HepG2 (cell line): ENCODE results near the gene CCL5. TPM values are rescaled to one million over a fixed set of nuclear protein-coding genes. Genes with fewer than 3 reads are reported as not detected.

Source experiments
- ATAC-seq: fragments of 200-7000 bp; cut with Tn5 transposase; 3 replicates; pipeline ENCODE4 v1.9.1; 2020; ENCODE audit warnings: mild to moderate bottlenecking, moderate library complexity
- BruUV-seq: library from RNA; stranded (reverse); fragments of 400-500 nt; replicated peaks from 2 replicates; lab custom pipeline; 2021; lab: Mats Ljungman, UMichigan
- CTCF ChIA-PET: fragments of 300-600 bp; formaldehyde crosslinking; extraction: SDS; loops from one replicate; lab custom pipeline; 2021; ENCODE audit warnings: low total read pairs, inconsistent platforms, low intra/inter-chr PET ratio; lab: Yijun Ruan, JAX
- POLR2A ChIA-PET: fragments of 350-600 bp; sonication (Branson Sonifier 250); formaldehyde crosslinking; loops from one replicate; lab custom pipeline; 2020; ENCODE audit warnings: antibody characterized with exemption, inconsistent platforms; lab: Yijun Ruan, JAX
- DNase-seq: peaks from one replicate; pipeline ENCODE4 v3.0.0-alpha.2; 2015; ENCODE audit warnings: low spot score
- FAIRE-seq: peaks from 3 replicates; lab custom pipeline; 2011; peaks lifted over from hg19 to GRCh38; lab: Jason Lieb, UNC
- H2AFZ ChIP-seq: one replicate; pipeline ENCODE4 v1.6.1; 2011; ENCODE audit warnings: low read length, inconsistent platforms
- H3K27ac ChIP-seq: fragments of 300-600 bp; 3 replicates; pipeline ENCODE4 v1.8.0; 2011; ENCODE audit warnings: mixed run types, mild to moderate bottlenecking, mixed read lengths, low read length, inconsistent platforms; ENCODE audit not compliant: insufficient read depth; ENCODE audit errors: extremely low read length
- H3K27me3 ChIP-seq, 2 experiments: fragments of 200-600 bp in 1 of 2; 2 replicates in 1 of 2; 3 replicates in 1 of 2; pipeline versions ENCODE4 v1.6.0 to v1.8.0; 2011; ENCODE audit warnings: low read length in 2 of 2, mild to moderate bottlenecking in 2 of 2, moderate library complexity in 2 of 2, inconsistent platforms in 1 of 2; ENCODE audit not compliant: insufficient read depth in 2 of 2, control insufficient read depth in 1 of 2
- H3K36me3 ChIP-seq, 2 experiments: fragments of 200-600 bp in 1 of 2; replicated peaks in 1 of 2; 2 replicates in 1 of 2; 3 replicates in 1 of 2; pipeline versions ENCODE4 v1.5.1 to v1.8.0; 2011; ENCODE audit warnings: low read length in 2 of 2, inconsistent platforms in 1 of 2; ENCODE audit not compliant: insufficient read depth in 2 of 2, control insufficient read depth in 1 of 2
- H3K4me1 ChIP-seq: 2 replicates; pipeline ENCODE4 v1.5.1; 2012; ENCODE audit warnings: low read length, inconsistent platforms; ENCODE audit not compliant: insufficient read depth
- H3K4me2 ChIP-seq: 2 replicates; pipeline ENCODE4 v1.6.0; 2011; ENCODE audit warnings: low read depth, low read length, inconsistent platforms
- H3K4me3 ChIP-seq, 3 experiments: fragments of 200-600 bp in 1 of 3; sonication (generic), shearing (Covaris generic) in 1 of 3; replicated peaks in 1 of 3; 2 replicates each; pipeline ENCODE4 v1.5.1; 2011 to 2016; ENCODE audit warnings: low read length in 3 of 3, inconsistent platforms in 2 of 3, low read depth in 2 of 3, mild to moderate bottlenecking in 2 of 3, control low read depth in 1 of 3, mixed read lengths in 1 of 3; ENCODE audit not compliant: insufficient read depth in 1 of 3
- H3K79me2 ChIP-seq: one replicate; pipeline ENCODE4 v1.6.1; 2011; ENCODE audit warnings: low read length, inconsistent platforms; ENCODE audit not compliant: insufficient read depth
- H3K9ac ChIP-seq: 2 replicates; pipeline ENCODE4 v1.6.0; 2011; ENCODE audit warnings: mild to moderate bottlenecking, low read depth, low read length, inconsistent platforms; ENCODE audit not compliant: insufficient read depth
- H3K9me3 ChIP-seq: 2 replicates; pipeline ENCODE4 v1.5.1; 2012; ENCODE audit warnings: mild to moderate bottlenecking, low read length
- H4K20me1 ChIP-seq: 2 replicates; pipeline ENCODE4 v1.6.0; 2011; ENCODE audit warnings: inconsistent platforms, mild to moderate bottlenecking, low read length, moderate library complexity; ENCODE audit not compliant: insufficient read depth
- ATAD3A ChIP-seq: sonication (generic); formaldehyde crosslinking; IDR thresholded peaks from 2 replicates; pipeline ENCODE4 v1.4.0; 2020; ENCODE audit warnings: missing genetic modification reagents
- MAFG ChIP-seq: sonication (generic); formaldehyde crosslinking; IDR thresholded peaks from 2 replicates; pipeline ENCODE4 v1.5.1; 2020; ENCODE audit warnings: mild to moderate bottlenecking, missing genetic modification reagents
- SIN3B ChIP-seq: fragments of 150-350 bp; IDR thresholded peaks from 2 replicates; pipeline ENCODE4 v1.6.1; 2014; ENCODE audit warnings: low read length
- ZNF138 ChIP-seq: sonication (generic); formaldehyde crosslinking; IDR thresholded peaks from 2 replicates; pipeline ENCODE4 v1.5.0; 2020; ENCODE audit warnings: mild to moderate bottlenecking, low read depth, missing genetic modification reagents
- ZNF570 ChIP-seq: sonication (generic); formaldehyde crosslinking; IDR thresholded peaks from 2 replicates; pipeline ENCODE4 v1.4.0; 2020; ENCODE audit warnings: mild to moderate bottlenecking, missing genetic modification reagents, borderline replicate concordance
- ZNF589 ChIP-seq: sonication (generic); formaldehyde crosslinking; conservative IDR thresholded peaks from 2 replicates; pipeline ENCODE4 v1.8.0; 2022; ENCODE audit warnings: mild to moderate bottlenecking, moderate library complexity, missing genetic modification reagents
- ZNF792 ChIP-seq: IDR thresholded peaks from 2 replicates; pipeline ENCODE4 v1.6.1; 2016
- WGBS: methylation state at CpG from one replicate; pipeline ENCODE4 v1.1.6; 2017; ENCODE audit warnings: low lambda C conversion rate; 5-methylcytosine and 5-hydroxymethylcytosine counted together
- in situ Hi-C: cut with HindIII; loops from 2 replicates; pipeline ENCODE4 v1.10.0; 2017; ENCODE audit warnings: low pct_unique_long_range_greater_than_20kb; ENCODE audit not compliant: extremely low pct_ligation_motif_present
- intact Hi-C: fragments of 100-400 bp; cut with micrococcal nuclease; formaldehyde crosslinking; loops from one replicate; pipeline ENCODE4 v1.10.0; 2022; ENCODE audit not compliant: unreplicated experiment
- polyA plus RNA-seq, 8 experiments: library from polyadenylated mRNA; depleted of rRNA in 3 of 8; stranded (reverse) in 7 of 8; unstranded in 1 of 8; fragments of >200 nt; fragmentation: Illumina TruSeq in 4 of 8; extraction: Trizol in 4 of 8; gene quantifications; 2 replicates each; pipeline versions ENCODE4 v1.2.1 to v1.2.3, GENCODE V29; 2011 to 2016; ENCODE audit warnings: low read depth in 4 of 8, missing spikeins in 1 of 8, mixed read lengths in 1 of 8; ENCODE audit not compliant: insufficient read depth in 1 of 8
- total RNA-seq, 5 experiments: library from RNA; depleted of rRNA; stranded (reverse); fragments of >200 nt; fragmentation: Illumina TruSeq; extraction: Trizol; gene quantifications; 2 replicates each; pipeline ENCODE4 v1.2.3, GENCODE V29; 2016; ENCODE audit warnings: low read depth in 1 of 5
- TF ChIP-seq, protein P1 (sequence below): sonication (generic); formaldehyde crosslinking; IDR thresholded peaks from 2 replicates; pipeline ENCODE4 v1.5.0; 2020; ENCODE audit warnings: mild to moderate bottlenecking, missing genetic modification reagents
- TF ChIP-seq, protein P2 (sequence below): sonication (generic); formaldehyde crosslinking; IDR thresholded peaks from 2 replicates; pipeline ENCODE4 v1.4.0; 2020; ENCODE audit warnings: missing genetic modification reagents, mild to moderate bottlenecking, borderline replicate concordance
- TF ChIP-seq, protein P3 (sequence below): IDR thresholded peaks from 2 replicates; pipeline ENCODE4 v1.6.1; 2016; ENCODE audit warnings: missing compliant biosample characterization, missing genetic modification reagents, borderline replicate concordance
- TF ChIP-seq, protein P4 (sequence below): sonication (generic); formaldehyde crosslinking; IDR thresholded peaks from 2 replicates; pipeline ENCODE4 v1.4.0; 2020; ENCODE audit warnings: missing genetic modification reagents
- TF ChIP-seq, protein P5 (sequence below): sonication (generic); formaldehyde crosslinking; IDR thresholded peaks from 2 replicates; pipeline ENCODE4 v1.5.0; 2020; ENCODE audit warnings: mild to moderate bottlenecking, missing genetic modification reagents, borderline replicate concordance

CCL5 gene
- total and polyA plus RNA-seq, 2 of the 13 experiments (the other 11 are each of a cell fraction or from before 2014, with no cell fraction given), result 0.13 to 0.29 TPM

DNA sequence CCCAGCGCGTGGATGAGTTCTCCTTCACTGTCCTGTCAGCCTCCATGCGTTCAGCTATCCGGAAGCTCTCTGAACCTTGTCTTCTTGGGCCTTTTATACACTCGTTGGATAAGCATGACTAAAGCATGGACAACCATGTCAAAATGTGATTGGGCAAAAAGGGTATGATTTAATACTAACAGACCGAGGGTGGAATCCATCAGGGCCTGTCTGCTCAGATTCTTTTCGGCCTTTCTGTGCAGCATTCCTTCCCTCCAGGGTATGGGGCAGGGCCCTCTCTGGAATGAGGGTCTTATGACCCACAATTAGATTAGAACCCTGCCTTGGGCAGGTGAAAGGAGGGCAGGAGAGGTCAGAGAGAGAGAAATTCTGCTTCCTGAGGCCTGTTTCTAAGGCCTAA lies 14.0 kb upstream of the CCL5 start (continued):
- TF ChIP-seq, protein P1, sequence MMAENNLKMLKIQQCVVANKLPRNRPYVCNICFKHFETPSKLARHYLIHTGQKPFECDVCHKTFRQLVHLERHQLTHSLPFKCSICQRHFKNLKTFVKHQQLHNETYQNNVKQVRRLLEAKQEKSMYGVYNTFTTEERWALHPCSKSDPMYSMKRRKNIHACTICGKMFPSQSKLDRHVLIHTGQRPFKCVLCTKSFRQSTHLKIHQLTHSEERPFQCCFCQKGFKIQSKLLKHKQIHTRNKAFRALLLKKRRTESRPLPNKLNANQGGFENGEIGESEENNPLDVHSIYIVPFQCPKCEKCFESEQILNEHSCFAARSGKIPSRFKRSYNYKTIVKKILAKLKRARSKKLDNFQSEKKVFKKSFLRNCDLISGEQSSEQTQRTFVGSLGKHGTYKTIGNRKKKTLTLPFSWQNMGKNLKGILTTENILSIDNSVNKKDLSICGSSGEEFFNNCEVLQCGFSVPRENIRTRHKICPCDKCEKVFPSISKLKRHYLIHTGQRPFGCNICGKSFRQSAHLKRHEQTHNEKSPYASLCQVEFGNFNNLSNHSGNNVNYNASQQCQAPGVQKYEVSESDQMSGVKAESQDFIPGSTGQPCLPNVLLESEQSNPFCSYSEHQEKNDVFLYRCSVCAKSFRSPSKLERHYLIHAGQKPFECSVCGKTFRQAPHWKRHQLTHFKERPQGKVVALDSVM (CRISPR knock-in tag), result no peak

DNA sequence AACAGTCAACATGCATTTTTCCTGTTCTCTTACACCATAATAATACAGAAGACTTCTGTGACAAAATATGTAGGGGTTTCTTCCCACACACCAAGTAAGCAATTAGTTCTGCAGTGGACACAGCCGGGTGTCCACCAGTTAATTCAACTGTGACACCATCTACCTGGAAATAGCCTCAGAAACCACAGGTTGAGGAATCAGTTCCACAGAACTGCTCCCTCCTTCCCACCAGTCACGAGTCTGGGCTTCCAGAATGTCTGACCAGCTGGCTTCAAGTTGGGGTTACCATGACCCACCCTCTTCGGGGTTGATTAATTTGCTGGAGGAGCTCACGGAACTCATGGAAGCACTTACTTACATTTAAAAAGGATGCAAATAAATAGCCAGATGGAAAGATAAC lies 13.6 kb upstream of the CCL5 start:
- no peaks in the 10 kb centered on the region for H3K9me3 ChIP-seq
- BruUV-seq, result no TSS peak
- no peak overlapping the region for H3K4me3 ChIP-seq
- 13% methylated on average over 4 of the region's 4 CpGs for WGBS
- H3K9ac ChIP-seq, result no peak overlapping the region
- H2AFZ ChIP-seq, result no peak overlapping the region
- in situ Hi-C loops, result no loop called here
- ChIA-PET POLR2A (no interaction called here), CTCF (no interaction called here)
- ATAC-seq (no peak), DNase-seq (no peak), FAIRE-seq (no peak)
- no peaks in the 10 kb centered on the region for H3K79me2 ChIP-seq
- no peaks in the 10 kb centered on the region for H4K20me1 ChIP-seq
- H3K27me3 ChIP-seq, result peaks cover 1 to 3% of the 10 kb centered on the region in 2 experiments; a peak in 1 of 5 replicates
- intact Hi-C loops, result no loop called here
- no peaks in the 10 kb centered on the region for H3K4me1 ChIP-seq
- no peak overlapping the region for H3K4me2 ChIP-seq
- H3K27ac ChIP-seq, result no peak overlapping the region
- H3K36me3 ChIP-seq, result no peaks in the 10 kb centered on the region
- TF ChIP-seq ZNF138 (CRISPR knock-in tag) (no peak), ZNF792 (CRISPR knock-in tag) (no peak), MAFG (CRISPR knock-in tag) (no peak), SIN3B (no peak), ZNF589 (no peak), ATAD3A (CRISPR knock-in tag) (no peak), ZNF570 (no peak)
- TF ChIP-seq, protein P2, sequence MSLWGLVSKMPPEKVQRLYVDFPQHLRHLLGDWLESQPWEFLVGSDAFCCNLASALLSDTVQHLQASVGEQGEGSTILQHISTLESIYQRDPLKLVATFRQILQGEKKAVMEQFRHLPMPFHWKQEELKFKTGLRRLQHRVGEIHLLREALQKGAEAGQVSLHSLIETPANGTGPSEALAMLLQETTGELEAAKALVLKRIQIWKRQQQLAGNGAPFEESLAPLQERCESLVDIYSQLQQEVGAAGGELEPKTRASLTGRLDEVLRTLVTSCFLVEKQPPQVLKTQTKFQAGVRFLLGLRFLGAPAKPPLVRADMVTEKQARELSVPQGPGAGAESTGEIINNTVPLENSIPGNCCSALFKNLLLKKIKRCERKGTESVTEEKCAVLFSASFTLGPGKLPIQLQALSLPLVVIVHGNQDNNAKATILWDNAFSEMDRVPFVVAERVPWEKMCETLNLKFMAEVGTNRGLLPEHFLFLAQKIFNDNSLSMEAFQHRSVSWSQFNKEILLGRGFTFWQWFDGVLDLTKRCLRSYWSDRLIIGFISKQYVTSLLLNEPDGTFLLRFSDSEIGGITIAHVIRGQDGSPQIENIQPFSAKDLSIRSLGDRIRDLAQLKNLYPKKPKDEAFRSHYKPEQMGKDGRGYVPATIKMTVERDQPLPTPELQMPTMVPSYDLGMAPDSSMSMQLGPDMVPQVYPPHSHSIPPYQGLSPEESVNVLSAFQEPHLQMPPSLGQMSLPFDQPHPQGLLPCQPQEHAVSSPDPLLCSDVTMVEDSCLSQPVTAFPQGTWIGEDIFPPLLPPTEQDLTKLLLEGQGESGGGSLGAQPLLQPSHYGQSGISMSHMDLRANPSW (CRISPR knock-in tag), result no peak
- TF ChIP-seq, protein P3, sequence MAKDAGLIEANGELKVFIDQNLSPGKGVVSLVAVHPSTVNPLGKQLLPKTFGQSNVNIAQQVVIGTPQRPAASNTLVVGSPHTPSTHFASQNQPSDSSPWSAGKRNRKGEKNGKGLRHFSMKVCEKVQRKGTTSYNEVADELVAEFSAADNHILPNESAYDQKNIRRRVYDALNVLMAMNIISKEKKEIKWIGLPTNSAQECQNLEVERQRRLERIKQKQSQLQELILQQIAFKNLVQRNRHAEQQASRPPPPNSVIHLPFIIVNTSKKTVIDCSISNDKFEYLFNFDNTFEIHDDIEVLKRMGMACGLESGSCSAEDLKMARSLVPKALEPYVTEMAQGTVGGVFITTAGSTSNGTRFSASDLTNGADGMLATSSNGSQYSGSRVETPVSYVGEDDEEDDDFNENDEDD, result no peak
- TF ChIP-seq, protein P4, sequence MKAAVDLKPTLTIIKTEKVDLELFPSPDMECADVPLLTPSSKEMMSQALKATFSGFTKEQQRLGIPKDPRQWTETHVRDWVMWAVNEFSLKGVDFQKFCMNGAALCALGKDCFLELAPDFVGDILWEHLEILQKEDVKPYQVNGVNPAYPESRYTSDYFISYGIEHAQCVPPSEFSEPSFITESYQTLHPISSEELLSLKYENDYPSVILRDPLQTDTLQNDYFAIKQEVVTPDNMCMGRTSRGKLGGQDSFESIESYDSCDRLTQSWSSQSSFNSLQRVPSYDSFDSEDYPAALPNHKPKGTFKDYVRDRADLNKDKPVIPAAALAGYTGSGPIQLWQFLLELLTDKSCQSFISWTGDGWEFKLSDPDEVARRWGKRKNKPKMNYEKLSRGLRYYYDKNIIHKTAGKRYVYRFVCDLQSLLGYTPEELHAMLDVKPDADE, result no peak
- TF ChIP-seq, protein P5, sequence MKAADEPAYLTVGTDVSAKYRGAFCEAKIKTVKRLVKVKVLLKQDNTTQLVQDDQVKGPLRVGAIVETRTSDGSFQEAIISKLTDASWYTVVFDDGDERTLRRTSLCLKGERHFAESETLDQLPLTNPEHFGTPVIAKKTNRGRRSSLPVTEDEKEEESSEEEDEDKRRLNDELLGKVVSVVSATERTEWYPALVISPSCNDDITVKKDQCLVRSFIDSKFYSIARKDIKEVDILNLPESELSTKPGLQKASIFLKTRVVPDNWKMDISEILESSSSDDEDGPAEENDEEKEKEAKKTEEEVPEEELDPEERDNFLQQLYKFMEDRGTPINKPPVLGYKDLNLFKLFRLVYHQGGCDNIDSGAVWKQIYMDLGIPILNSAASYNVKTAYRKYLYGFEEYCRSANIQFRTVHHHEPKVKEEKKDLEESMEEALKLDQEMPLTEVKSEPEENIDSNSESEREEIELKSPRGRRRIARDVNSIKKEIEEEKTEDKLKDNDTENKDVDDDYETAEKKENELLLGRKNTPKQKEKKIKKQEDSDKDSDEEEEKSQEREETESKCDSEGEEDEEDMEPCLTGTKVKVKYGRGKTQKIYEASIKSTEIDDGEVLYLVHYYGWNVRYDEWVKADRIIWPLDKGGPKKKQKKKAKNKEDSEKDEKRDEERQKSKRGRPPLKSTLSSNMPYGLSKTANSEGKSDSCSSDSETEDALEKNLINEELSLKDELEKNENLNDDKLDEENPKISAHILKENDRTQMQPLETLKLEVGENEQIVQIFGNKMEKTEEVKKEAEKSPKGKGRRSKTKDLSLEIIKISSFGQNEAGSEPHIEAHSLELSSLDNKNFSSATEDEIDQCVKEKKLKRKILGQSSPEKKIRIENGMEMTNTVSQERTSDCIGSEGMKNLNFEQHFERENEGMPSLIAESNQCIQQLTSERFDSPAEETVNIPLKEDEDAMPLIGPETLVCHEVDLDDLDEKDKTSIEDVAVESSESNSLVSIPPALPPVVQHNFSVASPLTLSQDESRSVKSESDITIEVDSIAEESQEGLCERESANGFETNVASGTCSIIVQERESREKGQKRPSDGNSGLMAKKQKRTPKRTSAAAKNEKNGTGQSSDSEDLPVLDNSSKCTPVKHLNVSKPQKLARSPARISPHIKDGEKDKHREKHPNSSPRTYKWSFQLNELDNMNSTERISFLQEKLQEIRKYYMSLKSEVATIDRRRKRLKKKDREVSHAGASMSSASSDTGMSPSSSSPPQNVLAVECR, result no peak
